Mammary epithelial cell (primary cell): Measurements from ENCODE around the gene MINDY4B.

Experiments
- EZH2 ChIP-seq: IDR thresholded peaks from 2 replicates; pipeline ENCODE4 v1.6.1; 2012; ENCODE audit warnings: low read length, inconsistent platforms, borderline replicate concordance
- TF ChIP-seq, protein P1 (sequence below), 2 donors: IDR thresholded peaks in 1 of 2; conservative IDR thresholded peaks in 1 of 2; 2 replicates each; pipeline ENCODE4 v1.5.1; 2011 to 2012; ENCODE audit warnings: inconsistent platforms in 2 of 2, low read length in 2 of 2, mild to moderate bottlenecking in 2 of 2, control low read depth in 1 of 2, low read depth in 1 of 2; ENCODE audit not compliant: insufficient read depth in 1 of 2; ENCODE audit errors: extremely low read depth in 1 of 2

DNA sequence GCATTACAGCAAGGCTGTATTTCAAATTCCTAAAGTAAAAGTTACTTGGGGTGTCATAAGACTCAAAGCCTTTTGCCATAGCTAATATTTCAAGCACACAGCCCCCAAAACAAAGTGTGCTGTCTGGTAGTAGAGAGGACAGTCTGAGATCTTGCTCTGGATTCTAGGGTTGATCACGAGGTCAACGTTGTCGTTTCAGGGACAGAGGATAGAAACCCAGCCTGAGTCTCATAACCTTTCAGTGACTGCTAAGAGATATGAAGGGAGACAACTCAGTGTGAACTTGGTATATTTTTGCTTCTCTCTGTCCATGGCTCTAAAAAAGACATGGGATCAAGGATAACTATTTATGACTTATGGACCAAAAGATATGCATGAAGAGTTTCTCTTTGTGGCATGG, 25.6 kb upstream of the MINDY4B start:
- TF ChIP-seq, protein P1, sequence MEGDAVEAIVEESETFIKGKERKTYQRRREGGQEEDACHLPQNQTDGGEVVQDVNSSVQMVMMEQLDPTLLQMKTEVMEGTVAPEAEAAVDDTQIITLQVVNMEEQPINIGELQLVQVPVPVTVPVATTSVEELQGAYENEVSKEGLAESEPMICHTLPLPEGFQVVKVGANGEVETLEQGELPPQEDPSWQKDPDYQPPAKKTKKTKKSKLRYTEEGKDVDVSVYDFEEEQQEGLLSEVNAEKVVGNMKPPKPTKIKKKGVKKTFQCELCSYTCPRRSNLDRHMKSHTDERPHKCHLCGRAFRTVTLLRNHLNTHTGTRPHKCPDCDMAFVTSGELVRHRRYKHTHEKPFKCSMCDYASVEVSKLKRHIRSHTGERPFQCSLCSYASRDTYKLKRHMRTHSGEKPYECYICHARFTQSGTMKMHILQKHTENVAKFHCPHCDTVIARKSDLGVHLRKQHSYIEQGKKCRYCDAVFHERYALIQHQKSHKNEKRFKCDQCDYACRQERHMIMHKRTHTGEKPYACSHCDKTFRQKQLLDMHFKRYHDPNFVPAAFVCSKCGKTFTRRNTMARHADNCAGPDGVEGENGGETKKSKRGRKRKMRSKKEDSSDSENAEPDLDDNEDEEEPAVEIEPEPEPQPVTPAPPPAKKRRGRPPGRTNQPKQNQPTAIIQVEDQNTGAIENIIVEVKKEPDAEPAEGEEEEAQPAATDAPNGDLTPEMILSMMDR (conservative IDR thresholded peaks at IDR 0.05 in 1 of 2, IDR thresholded peaks at IDR 0.05 in 1 of 2; ENCODE audit: extremely low read depth in 1 of 2, insufficient read depth in 1 of 2, low read depth in 1 of 2, low read length in 2 of 2), result no peak
- TF ChIP-seq EZH2, result no peak
